ENCODE results near the gene FIBP. TPM values are rescaled to one million over a fixed set of nuclear protein-coding genes. Genes with fewer than 3 reads are reported as not detected.
A peak's percentile ranks its signal among the peaks of the same experiment; 100 is the strongest.

Gene FIBP
- total RNA-seq, 4 donors from 2014 or later: 39.6 to 79.3 (median 53.0) TPM

GRCh38 chr11:65886826-65887722 lies 1.2 kb downstream of the FIBP start:
- TF ChIP-seq CTCF (IDR thresholded peaks at IDR 0.05 in 4 of 5, conservative IDR thresholded peaks at IDR 0.05 in 1 of 5) (no peak), POLR2A (IDR thresholded peaks at IDR 0.05) (no peak)
- peak overlapping the region; percentile 66 to 86 (median 78) for H3K4me3 ChIP-seq
- H3K27me3 ChIP-seq: no peaks in the 10 kb centered on the region
- in situ Hi-C loops (cut with MboI; ENCODE audit: low sequenced_read_pairs in 4 of 4) (loop anchor here (10.0 kb wide), 3 partner anchors 78 to 108 kb away; partner anchors contain the start of gene SART1 (in 1 of the 4)), intact Hi-C loops (cut with DNase I; ENCODE audit: low total_unique reads) (no loop called here)
- H3K27ac ChIP-seq: peak overlapping the region; percentile 93 to 98 (median 96)
- ATAC-seq: no peak
- peaks cover 0 to 38% of the 10 kb centered on the region in 2 donors for H3K36me3 ChIP-seq
- no peaks in the 10 kb centered on the region for H3K9me3 ChIP-seq
- DNase-seq: no peak
- peaks cover 30 to 33% of the 10 kb centered on the region in 2 donors for H3K4me1 ChIP-seq

DNA sequence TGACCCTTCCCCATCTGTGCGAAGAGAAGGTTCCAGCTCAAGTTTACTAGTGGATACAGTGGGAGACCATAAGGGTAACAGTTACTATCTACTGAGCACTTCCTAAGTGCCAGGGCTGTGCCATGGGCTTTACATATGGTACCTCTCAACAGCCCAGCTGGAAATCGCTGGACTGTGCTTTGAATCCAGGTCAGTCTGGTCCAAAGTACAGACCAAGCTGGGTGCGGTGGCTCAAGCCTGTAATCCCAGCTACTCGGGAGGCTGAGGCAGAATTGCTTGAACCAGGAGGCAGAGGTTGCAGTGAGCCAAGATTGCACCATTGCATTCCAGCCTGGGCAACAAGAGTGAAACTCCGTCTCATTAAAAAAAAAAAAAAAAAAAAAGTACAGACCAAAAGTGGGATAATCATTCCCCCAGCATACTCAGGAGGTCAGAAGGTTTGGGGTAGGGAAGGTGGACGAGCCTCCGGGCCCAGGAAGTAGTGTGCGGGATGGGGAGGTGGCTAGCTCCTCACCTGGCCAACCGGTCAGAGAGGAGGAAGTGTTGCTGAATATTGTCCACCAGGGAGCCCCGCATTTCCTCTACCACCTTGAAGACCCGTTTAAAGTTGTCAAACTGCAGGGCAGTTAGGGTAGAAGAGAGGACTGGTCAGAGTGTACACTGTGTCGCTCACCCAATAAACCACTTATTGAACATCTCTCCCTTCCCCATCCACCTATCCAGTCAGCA lies 2.3 kb downstream of the FIBP start:
- in situ Hi-C loops (cut with MboI; ENCODE audit: low sequenced_read_pairs in 4 of 4): loop anchor here (10.0 kb wide), 3 partner anchors 79 to 109 kb away; partner anchors contain the start of gene SART1 (in 1 of the 4)
- ATAC-seq (no peak), DNase-seq (no peak)
- no peak overlapping the region for H3K27ac ChIP-seq
- TF ChIP-seq POLR2A (IDR thresholded peaks at IDR 0.05): no peak
- no peak for TF ChIP-seq CTCF (IDR thresholded peaks at IDR 0.05 in 4 of 5, conservative IDR thresholded peaks at IDR 0.05 in 1 of 5)
- no peaks in the 10 kb centered on the region for H3K9me3 ChIP-seq
- no peaks in the 10 kb centered on the region for H3K27me3 ChIP-seq
- no peak overlapping the region for H3K4me3 ChIP-seq
- peaks cover 0 to 44% of the 10 kb centered on the region in 2 donors for H3K36me3 ChIP-seq
- peaks cover 21 to 24% of the 10 kb centered on the region in 2 donors for H3K4me1 ChIP-seq
- intact Hi-C loops (cut with DNase I; ENCODE audit: low total_unique reads): no loop called here

GRCh38 chr11:65885231-65885630 lies 3.0 kb downstream of the FIBP start:
- TF ChIP-seq POLR2A (IDR thresholded peaks at IDR 0.05) (no peak), CTCF (IDR thresholded peaks at IDR 0.05 in 4 of 5, conservative IDR thresholded peaks at IDR 0.05 in 1 of 5) (no peak)
- Histone ChIP-seq H3K4me3 (no peak overlapping the region), H3K4me1 (peaks cover 21 to 24% of the 10 kb centered on the region in 2 donors), H3K36me3 (peaks cover 0 to 44% of the 10 kb centered on the region in 2 donors), H3K9me3 (no peaks in the 10 kb centered on the region), H3K27me3 (no peaks in the 10 kb centered on the region), H3K27ac (no peak overlapping the region)
- in situ Hi-C loops (cut with MboI; ENCODE audit: low sequenced_read_pairs in 4 of 4) (loop anchor here (10.0 kb wide), 3 partner anchors 80 to 110 kb away; partner anchors contain the start of gene SART1 (in 1 of the 4)), intact Hi-C loops (cut with DNase I; ENCODE audit: low total_unique reads) (no loop called here)
- DNase-seq (no peak), ATAC-seq (no peak)

DNA sequence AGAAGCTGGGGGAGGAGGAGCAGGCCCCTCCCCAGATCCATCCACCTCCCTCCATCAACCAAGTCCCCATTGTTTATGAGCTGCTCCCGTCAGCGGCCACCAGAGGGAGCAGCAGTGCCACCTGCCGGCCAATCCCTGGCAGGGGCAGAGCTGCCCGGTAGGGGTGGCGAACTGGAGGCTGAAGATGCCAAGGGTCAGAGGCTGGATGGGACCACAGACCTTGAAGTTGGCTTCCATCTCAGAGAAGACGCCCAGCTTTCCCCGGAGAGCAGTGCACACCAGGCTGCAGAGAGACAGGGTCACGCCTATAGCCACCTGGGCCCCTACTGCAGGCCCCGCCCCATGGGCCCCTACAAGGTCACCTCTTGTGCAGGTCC lies 3.6 kb downstream of the FIBP start:
- in situ Hi-C loops (cut with MboI; ENCODE audit: low sequenced_read_pairs in 4 of 4): loop anchor here (5.0 to 10.0 kb wide), 4 partner anchors 80 to 110 kb away; partner anchors contain the start of gene SART1 (in 1 of the 4)
- DNase-seq: peak in 1 of 2 donors; percentile 61
- no peak overlapping the region for H3K27ac ChIP-seq
- no peaks in the 10 kb centered on the region for H3K27me3 ChIP-seq
- H3K4me1 ChIP-seq: peaks cover 16 to 19% of the 10 kb centered on the region in 2 donors
- intact Hi-C loops (cut with DNase I; ENCODE audit: low total_unique reads): loop anchor here (1.0 kb wide), 1 partner anchor 105 kb away; no protein-coding TSS in a partner anchor
- H3K36me3 ChIP-seq: peaks cover 0 to 44% of the 10 kb centered on the region in 2 donors
- no peaks in the 10 kb centered on the region for H3K9me3 ChIP-seq
- TF ChIP-seq CTCF (IDR thresholded peaks at IDR 0.05 in 4 of 5, conservative IDR thresholded peaks at IDR 0.05 in 1 of 5) (peak; percentile 98 to 99 (median 99)), POLR2A (IDR thresholded peaks at IDR 0.05) (no peak)
- ATAC-seq: peak in 1 of 2 donors; percentile 19
- H3K4me3 ChIP-seq: no peak overlapping the region
